Hepatic stellate cell (primary cell): ENCODE results near the gene GPSM3.
"Not testable (repeated sequence)": the region's sequence is repeated elsewhere in the genome, so short reads cannot be mapped to it uniquely, and the experiment has no call there.

Source experiments
- DNase-seq: peaks from one replicate; pipeline ENCODE4 v3.0.0; 2011; ENCODE audit warnings: low spot score

Gene GPSM3

GRCh38 chr6:32187009-32187709, 5.3 kb downstream of the GPSM3 start:
- DNase-seq: no peak

GRCh38 chr6:32186151-32186840, 6.1 kb downstream of the GPSM3 start:
- DNase-seq: not testable (repeated sequence)

GRCh38 chr6:32185681-32186131, 6.7 kb downstream of the GPSM3 start:
- DNase-seq: peak; percentile 80

- DNase-seq: no peak
Measured at GRCh38 chr6:32184084-32184640, 8.3 kb downstream of the GPSM3 start, which contains the start of gene AGER. AGER (minus strand) TSS chr6:32184253; CDS start chr6:32184222, 31 bp downstream.

GRCh38 chr6:32183483-32184083, 8.9 kb downstream of the GPSM3 start:
- no peak for DNase-seq

- DNase-seq: no peak
Measured at GRCh38 chr6:32183030-32183429, 9.4 kb downstream of the GPSM3 start.

GRCh38 chr6:32182555-32182981, 9.9 kb downstream of the GPSM3 start:
- no peak for DNase-seq

- DNase-seq: no peak
Measured at GRCh38 chr6:32181915-32182529, 10.4 kb downstream of the GPSM3 start.

GRCh38 chr6:32181148-32181702, 11.2 kb downstream of the GPSM3 start:
- no peak for DNase-seq

- no peak for DNase-seq
Measured at GRCh38 chr6:32179766-32180405, 12.6 kb downstream of the GPSM3 start.

GRCh38 chr6:32178547-32179440, 13.6 kb downstream of the GPSM3 start:
- DNase-seq: no peak

- peak; percentile 98 for DNase-seq
Measured at GRCh38 chr6:32177788-32178546, 14.5 kb downstream of the GPSM3 start, which contains the start of gene RNF5. RNF5 (plus strand) TSS chr6:32178405; CDS start chr6:32178512, 107 bp downstream.

- no peak for DNase-seq
Measured at GRCh38 chr6:32177183-32177787, 15.2 kb downstream of the GPSM3 start.

GRCh38 chr6:32176476-32177182, 15.8 kb downstream of the GPSM3 start:
- no peak for DNase-seq

- peak; percentile 98 for DNase-seq
Measured at GRCh38 chr6:32175711-32176475, 16.6 kb downstream of the GPSM3 start, which contains the start of gene AGPAT1. AGPAT1 (minus strand) TSS chr6:32176084; CDS start chr6:32171496, 4,588 bp downstream.

GRCh38 chr6:32175322-32175710, 17.1 kb downstream of the GPSM3 start:
- no peak for DNase-seq

- no peak for DNase-seq
Measured at GRCh38 chr6:32174416-32174815, 18.0 kb downstream of the GPSM3 start.
